GM21526 (cell line): ENCODE measurements around the gene CHST12.

ENCODE experiments used
- ATAC-seq: cut with Tn5 transposase; IDR thresholded peaks from one replicate; pipeline ENCODE4 v1.9.1; 2021; ENCODE audit warnings: moderate library complexity; ENCODE audit not compliant: unreplicated experiment, low FRiP score

CHST12 gene

DNA sequence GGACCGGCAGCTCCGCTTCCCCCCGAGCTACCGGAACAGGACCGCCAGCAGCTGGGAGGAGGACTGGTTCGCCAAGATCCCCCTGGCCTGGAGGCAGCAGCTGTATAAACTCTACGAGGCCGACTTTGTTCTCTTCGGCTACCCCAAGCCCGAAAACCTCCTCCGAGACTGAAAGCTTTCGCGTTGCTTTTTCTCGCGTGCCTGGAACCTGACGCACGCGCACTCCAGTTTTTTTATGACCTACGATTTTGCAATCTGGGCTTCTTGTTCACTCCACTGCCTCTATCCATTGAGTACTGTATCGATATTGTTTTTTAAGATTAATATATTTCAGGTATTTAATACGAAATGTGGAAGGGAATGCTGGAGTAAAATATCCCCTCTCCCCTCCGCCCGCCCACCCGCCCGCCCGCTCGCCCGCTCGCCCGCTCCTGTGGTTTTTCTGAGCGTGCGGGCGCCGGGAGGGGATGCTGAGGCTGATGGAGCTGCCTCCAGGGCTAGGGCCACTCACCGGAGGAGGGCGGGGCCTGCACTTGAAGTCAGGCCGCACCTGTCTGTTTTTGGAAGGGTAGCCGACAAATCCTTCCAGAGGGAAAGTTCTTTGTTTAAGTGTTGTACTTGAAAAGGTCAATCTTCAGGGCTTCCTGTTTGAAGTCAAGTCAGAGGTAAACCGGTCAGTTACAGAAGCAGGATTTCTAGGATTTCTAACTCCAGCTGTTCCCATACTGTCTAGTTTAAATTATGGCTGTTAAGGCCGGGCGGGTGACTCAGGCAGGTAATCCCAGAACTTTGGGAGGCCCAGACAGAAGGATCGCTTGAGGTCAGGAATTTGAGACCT is 30.5 kb downstream of the CHST12 start:
- ATAC-seq = no peak

DNA sequence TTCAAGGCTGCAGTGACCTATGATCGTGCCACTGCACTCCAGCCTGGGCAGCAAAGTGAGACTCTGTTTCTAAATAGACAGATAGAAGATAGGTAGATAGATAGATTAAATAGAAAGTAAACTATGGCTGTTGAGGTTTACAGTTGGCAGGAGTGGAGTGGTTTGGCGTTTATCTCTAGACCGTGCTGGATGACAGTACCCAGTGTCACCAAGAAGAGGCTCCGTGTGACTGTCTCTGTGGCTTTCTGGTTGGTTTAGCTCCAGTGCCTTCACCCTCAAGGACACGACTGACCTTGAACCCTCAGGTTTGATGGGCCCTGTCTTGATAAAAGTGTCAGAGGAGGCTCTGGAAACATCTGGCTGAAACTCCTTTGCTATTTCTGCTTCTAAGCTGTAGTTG is 31.7 kb downstream of the CHST12 start:
- no peak for ATAC-seq

DNA sequence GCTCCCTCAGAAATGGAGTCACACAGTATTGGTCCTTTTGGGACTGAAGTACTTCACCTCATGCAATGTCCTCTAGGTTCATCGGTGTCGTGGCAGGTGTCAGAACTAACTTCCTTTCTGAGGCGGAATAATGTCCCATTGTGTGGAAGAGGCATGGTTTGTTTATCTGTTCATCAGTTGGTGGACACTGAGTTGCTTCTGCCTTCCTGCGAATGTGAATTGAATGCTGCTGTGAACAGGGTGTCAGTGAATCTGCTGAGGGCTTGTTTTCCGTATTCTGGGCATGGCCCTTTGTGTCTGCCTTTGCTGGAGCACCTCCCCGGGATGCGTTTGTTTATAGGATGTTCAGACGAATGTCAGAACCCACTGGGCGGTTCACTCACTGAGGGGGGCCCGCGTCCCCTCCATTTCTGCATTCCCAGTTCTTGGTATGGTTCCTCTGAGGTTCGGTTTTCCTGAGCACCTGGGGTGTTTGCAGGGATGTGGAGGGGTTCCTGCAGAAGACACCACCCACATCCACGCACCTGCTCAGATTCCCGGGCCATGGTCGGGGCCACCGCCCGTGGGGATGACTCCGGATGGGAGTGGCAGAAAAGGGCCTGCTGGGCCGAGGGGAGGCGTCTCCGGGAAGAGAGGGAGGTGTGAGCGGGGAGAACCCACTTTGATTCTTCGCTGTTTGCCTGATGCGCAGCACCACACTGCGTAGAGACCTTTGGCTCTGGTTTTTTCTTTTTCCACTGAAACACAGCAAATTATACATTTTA is 33.1 kb downstream of the CHST12 start:
- ATAC-seq = no peak

DNA sequence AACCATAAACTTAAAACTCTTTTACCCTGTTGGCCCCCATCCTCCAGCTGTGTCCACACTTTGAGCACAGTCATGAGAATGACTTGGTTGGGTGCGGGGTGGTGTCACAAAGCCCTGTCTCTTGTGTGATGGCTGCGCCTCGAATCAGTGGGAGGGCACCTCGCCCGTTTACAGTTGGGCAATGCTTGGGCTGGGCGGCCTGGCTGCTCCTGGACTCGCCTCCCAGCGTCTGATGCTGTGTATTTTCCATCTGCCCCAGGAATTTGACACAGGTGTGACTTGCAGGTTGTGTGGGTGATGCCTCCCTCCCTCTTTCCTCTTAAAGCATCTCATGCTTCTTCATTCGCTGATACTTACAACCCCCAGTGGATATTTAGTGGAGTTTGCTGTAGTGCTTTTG is 33.7 kb downstream of the CHST12 start:
- no peak for ATAC-seq

DNA sequence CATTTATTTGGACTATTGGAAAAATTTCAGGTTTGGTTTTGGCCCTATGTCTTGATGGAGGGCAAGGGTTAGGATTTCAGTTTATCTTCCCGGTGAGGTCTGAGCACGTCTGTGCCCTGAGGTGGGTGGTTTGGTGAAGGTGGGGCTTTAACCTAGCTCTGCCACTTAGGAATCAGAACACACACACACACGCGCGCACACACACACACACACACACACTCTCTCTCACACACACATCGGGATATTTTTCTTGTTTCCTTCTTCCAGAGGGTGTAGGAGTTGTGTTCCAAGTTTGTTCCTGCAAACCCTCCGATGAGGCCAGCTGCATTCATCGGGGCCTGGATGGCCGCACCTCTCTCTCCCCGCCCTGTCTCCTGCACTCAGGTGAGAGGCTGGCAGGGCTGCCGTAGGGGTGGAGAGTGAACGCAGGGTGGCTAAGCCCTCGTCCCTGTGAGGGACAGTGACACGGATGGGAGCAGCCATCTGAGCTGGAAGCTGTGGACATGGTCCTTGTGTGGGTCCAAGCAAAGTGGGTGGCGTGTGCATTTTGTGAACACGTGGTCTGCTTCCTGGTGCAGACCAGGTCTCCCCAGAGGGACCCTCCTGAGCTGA is 34.2 kb downstream of the CHST12 start:
- no peak for ATAC-seq

DNA sequence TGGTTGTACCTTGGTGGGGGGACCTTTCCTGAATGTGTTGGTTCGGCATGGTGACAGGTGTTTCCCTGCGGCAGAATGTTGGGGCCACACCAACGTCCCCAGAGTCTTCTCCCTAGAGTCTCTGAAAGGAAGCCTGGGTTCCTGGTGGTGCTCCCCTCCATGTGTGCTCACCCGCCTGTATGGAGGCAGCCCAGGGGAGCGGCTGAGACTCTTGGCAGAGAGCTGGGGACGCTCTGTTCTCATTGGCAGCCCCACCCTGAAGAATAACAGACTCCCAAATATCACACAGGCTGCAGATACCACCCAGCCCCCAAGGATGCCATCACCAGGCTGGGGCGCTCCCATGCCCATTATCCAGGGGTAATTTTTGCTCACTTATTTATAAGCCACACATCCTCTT is 34.8 kb downstream of the CHST12 start:
- ATAC-seq = no peak

DNA sequence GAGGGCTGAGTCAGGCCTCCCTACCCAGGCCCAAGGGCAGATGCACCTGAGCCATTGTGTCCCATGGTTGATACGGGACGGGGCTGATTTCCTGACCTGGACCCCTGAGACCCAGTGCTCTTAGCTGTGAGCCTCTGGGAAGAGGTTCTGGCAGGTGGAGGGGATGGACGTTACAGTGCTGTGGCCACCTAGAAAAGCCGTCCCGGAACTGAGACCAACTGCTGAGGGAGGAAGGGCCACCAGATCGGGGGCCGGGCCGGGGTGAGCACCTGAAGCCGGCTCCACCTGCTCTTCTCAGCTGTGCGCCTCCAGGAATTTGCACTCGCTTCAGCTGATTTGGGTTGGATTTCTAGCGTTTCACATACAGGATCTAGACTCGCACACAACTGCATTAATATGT is 35.4 kb downstream of the CHST12 start:
- no peak for ATAC-seq

DNA sequence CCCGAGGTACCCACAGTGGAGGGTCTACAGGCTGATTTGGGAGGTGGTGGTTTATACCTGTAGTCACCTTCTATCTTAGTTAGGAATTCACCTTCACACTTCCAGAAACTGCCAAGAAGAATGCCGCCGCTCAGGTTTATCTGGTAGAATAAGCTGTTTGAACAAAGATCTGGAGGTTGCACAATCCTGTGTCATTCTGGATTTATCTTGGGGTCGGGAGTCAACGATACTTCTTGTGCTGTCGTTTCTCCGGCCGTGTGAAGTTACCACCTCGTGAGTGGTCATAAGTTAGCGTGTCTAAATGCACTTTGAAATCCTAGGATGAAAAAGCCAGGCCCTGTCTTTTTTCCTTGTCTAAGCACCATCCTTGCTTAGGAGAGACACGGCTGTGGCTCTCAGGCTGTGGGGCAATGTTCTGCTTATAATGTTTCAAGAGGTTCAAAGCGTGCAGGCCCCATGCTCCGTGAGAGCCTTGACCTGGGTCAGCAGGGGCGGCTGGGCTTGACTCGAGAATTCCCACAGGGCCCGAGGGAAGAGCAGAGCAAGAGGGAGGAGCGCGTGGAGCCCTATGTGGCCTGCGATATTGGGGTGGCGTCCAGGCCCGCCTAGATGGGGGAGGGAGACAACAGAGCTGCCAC is 37.3 kb downstream of the CHST12 start:
- no peak for ATAC-seq

DNA sequence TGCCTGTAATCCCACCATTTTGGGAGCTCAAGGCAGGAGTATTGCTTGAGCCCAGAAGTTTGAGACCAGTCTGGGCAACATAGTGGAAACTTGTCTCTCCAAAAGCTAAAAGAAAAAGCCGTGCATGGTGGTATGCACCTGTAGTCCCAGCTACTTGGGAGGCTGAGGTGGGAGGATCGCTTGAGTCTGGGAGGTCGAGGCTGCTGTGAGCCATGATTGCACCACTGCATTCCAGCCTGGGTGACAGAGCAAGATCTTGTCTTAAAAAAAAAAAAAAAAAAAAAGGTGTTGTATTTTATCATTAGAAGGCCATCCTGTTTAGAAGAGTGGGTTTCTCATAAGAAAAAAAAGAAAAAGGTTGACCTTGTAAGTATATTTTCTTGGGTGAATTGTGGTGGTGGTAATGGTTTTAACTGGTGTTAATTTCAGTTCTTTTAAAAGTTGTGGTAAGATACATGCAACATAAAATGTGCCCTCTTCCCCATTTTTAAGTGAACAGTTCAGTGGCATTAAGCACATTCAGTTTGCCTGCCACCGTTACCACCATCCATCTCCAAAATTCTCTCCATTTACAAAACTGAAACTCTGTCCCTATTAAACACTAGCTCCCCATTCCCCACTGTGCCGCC is 38.1 kb downstream of the CHST12 start:
- ATAC-seq = no peak

DNA sequence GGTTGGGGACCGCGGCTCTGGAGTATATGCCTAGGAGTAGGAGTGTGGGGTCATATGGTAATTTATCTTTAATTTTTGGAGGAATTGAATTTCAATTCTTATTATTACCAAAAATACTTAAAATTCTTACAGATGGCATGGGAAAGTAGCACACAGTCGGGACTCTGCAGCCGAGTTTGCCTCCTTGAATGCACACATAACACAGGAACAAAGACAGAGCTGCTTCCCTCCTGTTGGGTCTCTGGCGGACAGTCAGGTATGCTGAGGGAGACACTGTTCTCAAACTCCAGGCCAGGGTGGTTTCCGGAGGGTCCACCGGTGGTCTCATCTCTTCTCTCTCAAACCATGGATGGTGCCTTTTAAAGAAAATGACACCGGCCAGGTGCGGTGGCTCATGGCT is 40.1 kb downstream of the CHST12 start:
- ATAC-seq = no peak

DNA sequence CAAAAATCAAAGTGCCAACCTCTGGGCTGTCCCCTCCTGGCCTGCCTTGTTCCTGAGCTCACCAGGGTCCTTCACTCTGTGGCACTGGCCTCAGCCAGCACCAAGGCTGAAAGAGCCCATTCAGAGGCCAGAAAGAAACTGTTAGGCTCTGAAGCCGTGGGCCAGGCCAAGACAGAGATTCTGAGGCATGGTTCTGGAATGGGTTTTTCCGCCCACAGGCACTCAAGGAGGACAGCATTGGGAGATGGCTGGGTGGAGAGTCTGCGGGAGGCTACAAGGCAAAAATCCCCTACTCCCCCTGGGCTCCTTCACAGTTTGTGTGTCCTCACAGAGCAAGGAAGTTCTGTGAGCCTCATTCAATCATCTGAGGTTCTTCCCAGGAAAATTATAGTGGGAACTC is 41.1 kb downstream of the CHST12 start:
- no peak for ATAC-seq

DNA sequence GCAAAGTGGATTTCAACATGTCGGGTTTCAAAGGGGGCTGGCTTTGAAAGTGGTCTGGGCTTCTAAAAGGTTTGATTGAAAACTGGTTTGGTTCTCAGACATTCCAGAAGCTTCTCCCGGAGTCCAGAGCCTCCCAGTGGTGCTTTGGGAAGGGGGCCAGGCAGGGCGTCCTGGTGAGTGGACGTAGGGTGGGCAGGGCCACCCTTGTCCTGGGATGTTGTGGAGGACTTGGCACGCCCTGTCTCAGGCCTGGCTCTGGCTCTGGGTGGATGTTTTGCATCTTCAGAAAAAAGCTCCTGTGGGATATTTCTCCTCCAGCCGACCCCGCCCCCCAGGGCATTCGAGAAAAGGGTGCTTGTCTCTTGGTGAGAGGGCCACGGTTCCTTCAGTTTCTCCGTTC is 41.6 kb downstream of the CHST12 start:
- no peak for ATAC-seq

DNA sequence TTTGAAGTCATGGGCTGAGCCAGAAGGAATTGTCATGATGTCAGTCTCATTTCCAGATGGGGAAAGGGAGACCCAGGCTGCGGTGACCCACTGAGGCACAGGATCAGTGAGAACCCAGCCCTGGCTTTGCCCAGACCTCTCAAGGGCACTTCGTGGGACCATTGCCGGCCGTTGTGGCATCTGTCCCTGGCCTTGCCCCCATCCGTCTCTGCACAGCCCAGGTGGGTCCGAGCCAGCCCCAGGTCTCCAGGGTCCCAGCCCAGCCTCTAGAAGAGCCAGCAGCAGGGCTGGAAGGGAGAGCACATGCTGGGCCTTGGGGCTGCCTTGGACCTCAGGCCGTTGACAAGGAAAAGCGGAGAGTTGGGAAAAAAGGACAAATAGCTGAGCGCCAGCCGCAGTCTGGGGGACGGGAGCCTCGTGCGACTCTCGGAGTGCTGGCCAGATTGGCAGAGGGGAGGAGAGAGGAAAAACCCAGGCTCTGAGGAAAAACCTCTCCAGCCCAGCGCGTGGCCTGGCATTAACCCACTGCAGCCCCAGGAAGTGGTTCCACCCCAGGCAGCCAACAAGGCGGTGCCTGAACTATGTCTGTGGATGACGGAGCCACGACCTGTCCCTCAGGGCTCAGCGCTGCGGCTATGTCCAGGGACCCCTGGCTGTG is 42.6 kb downstream of the CHST12 start:
- ATAC-seq = no peak

DNA sequence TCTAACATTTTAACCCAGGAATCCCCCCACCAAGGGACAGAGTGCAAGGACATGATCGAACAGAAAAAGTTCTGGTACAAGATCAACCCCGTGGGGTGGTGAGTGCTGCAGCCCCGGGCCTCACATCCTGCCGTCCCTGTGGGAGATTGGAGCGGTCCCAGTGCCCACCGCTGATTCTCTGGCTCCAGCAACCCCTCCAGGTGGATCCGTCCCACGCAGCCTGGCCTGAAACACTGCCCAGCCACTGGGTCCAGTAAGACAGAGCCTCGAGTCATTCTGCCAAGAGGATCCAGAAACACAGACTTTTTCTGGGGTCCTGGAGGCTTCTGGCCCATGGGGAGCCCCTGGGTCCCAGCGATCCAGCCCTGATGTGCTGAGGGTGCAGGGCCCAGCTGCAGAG is 43.3 kb downstream of the CHST12 start:
- no peak for ATAC-seq

DNA sequence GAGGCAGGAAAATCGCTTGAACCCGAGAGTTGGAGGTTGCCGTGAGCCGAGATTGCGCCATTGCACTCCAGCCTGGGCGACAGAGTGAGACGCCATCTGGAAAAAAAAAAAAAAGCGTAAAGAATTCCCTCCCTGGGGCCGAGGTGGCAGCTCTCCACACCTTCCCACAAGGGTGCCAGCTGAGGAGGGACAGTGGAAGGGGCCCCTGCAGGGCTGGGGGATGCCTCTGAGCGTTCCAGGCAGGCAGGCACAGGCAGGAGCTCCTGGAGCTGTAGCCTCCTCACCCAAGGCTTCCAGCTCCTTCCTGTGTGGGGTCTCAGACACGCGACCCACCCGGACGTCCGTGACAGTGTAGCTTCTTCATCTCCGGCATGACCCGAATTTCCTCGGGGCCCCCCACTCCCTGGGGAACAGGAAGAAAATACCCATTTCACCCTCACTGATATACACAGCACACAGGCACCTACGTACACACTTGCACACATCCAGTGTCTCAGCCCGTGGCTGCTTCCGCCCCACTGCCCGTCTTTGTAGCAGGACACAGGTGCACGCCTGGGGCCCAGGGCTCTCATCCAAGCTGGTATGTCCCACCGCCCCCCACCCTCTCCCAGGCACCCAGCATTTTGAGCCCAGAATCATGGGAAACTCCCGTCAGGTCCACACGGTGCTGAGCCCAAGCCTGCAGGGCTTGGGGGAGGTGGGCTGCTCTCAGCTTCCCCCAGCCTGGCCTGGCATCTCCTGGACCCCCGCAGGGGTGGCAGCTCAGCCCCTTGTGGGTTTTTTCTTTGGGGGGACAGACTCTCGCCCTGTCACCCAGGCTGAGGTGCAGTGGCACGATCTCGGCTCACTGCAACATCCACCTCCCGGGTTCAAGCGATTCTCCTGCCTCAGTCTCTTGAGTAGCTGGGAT is 47.0 kb downstream of the CHST12 start:
- no peak for ATAC-seq

DNA sequence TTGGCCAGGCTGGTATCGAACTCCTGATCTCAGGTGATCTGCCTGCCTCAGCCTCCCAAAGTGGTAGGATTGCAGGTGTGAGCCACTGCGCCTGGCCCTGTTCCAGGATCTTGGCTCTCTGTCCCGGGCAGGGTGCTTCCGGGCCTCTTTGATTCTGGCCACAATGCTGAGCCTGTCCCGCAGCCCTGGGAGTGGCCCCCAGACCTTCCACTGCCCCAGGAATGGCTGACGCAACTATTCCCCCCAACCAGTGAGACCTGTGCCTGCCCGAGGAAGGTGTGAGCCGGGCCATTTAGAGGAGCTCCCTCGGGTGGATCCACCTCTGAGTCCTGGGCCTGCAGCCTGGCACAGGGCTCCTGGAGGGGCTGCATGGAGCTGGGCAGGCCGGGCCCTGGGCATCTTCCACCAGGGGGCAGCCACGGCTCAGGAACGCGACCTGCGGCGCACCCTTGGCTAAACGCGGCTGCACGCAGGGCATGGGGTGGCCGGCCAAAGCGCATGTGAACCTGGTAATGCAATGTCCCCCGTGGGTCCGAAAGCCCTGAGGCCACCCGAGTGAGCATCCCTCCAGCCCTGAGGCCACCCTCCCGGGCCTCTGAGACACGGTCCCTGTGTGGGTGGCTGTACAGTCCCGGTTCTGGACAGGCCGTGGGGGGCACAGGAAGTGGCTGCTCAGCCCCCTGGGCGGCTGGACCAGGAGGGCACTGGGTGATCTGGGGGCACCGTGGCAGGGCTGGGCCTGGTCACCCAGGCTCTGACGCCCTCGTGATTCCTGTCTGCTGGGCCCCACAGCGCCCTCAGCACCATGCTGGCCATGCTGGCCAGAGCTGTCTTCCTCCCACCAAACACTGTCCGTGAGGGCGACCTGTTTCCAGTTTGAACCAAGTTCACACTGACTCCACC is 48.0 kb downstream of the CHST12 start:
- no peak for ATAC-seq

DNA sequence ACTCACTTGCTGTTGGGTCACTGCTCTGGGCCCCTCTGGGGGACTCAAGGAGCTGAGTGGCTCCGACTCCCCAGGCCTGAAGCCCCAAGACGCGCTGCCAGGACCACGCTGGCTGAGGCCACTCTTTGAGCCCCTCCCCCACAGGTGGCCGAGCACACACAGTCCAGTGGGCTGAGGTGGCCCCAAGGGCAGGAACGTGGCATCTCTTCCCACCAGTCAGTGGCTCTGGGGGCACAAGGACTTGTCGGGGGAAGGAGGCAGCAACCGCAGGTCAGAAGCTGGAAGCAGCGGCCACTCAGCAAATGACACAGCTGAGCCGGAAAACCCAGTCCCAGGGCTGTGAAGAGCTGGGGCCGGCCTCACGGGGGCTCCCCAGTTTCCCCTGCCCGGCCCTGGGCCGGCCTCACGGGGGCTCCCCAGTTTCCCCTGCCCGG is 48.7 kb downstream of the CHST12 start:
- ATAC-seq = no peak

DNA sequence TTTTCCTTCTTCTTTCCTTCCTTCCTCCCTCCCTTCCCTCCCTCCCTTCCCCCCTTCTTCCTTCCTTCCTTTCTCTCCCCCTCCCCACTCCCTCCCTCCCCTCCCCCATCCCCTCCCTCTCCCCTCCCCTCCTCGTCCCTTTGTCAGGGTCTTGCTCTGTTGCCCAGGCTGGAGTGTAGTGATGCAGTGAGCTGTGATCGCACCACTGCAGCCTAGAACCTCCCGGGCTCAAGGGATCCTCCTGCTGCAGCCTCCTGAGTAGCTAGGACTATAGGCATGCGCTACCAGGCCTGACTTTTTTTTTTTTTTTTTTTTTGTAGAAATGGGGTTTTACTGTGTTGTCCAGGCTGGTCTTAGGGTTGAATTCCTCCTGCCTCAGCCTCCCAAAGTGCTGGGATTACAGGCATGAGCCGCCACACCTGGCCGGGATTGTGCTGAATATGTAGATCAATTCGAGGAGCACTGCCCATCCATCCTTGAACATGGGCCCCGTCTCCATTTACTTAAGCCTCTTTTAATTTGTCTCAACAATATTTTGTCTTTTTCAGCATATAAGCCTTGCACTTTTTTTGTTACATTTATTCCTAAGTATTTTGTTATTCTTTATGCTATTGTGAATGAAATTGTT is 49.3 kb downstream of the CHST12 start:
- ATAC-seq = no peak
